Gastrocnemius medialis (tissue), 4 donors: ENCODE results near the gene CNNM2.

ENCODE experiments used
- CTCF ChIP-seq, 5 experiments: fragments of 450-650 bp in 3 of 5; fragments of 200-600 bp in 2 of 5; sonication (generic) in 2 of 5; IDR thresholded peaks in 4 of 5; conservative IDR thresholded peaks in 1 of 5; 1 replicate in 4 of 5; 2 replicates in 1 of 5; pipeline ENCODE4 v1.5.1; 2016 to 2019; ENCODE audit warnings: antibody characterized with exemption in 5 of 5, mild to moderate bottlenecking in 3 of 5, moderate library complexity in 3 of 5
- POLR2A ChIP-seq, 2 donors: fragments of 450-650 bp; IDR thresholded peaks; one replicate each; pipeline ENCODE4 v1.6.1; 2017; ENCODE audit warnings: antibody characterized with exemption in 2 of 2, mild to moderate bottlenecking in 2 of 2, moderate library complexity in 2 of 2

- TF ChIP-seq CTCF (IDR thresholded peaks at IDR 0.05 in 4 of 5, conservative IDR thresholded peaks at IDR 0.05 in 1 of 5) (no peak), POLR2A (IDR thresholded peaks at IDR 0.05) (no peak)
These were observed 67.7 kb downstream of the CNNM2 start for GRCh38 chr10:102985811-102986210.
